Skin epidermis (tissue), 12 donors: Measurements from ENCODE around the gene B3GNT7.
A peak's percentile ranks its signal among the peaks of the same experiment; 100 is the strongest.
"Not testable (repeated sequence)": the region's sequence is repeated elsewhere in the genome, so short reads cannot be mapped to it uniquely, and the experiment has no call there.

Experiments used
- H3K27ac ChIP-seq, 21 experiments: fragments of 200-600 bp; sonication (generic) in 11 of 21; one replicate each; pipeline ENCODE4 v1.5.0; 2020; ENCODE audit warnings: mild to moderate bottlenecking in 3 of 21, inconsistent platforms in 2 of 21, moderate library complexity in 2 of 21
- H3K4me3 ChIP-seq, 7 experiments: fragments of 200-600 bp; sonication (generic) in 2 of 7; one replicate each; pipeline ENCODE4 v1.5.0; 2020; ENCODE audit warnings: inconsistent platforms in 2 of 7, mild to moderate bottlenecking in 2 of 7, moderate library complexity in 1 of 7

Gene B3GNT7

GRCh38 chr2:231418820-231419640, 23.5 kb downstream of the B3GNT7 start:
- Histone ChIP-seq H3K4me3 (no peak overlapping the region), H3K27ac (no peak overlapping the region)

- no peak overlapping the region for H3K4me3 ChIP-seq
These were observed 25.6 kb downstream of the B3GNT7 start for GRCh38 chr2:231421051-231421580.

GRCh38 chr2:231422056-231422455, 26.5 kb downstream of the B3GNT7 start:
- H3K4me3 ChIP-seq: no peak overlapping the region
- no peak overlapping the region for H3K27ac ChIP-seq

More at GRCh38 chr2:231421051-231421580, 25.6 kb downstream of the B3GNT7 start:
- H3K27ac ChIP-seq: no peak overlapping the region

- Histone ChIP-seq H3K27ac (no peak overlapping the region), H3K4me3 (no peak overlapping the region)
These were observed 27.7 kb downstream of the B3GNT7 start for GRCh38 chr2:231423176-231423575.

GRCh38 chr2:231425291-231425810, 29.8 kb downstream of the B3GNT7 start:
- Histone ChIP-seq H3K27ac (peak overlapping the region in 2 of 21 experiments; percentile 5 to 10), H3K4me3 (no peak overlapping the region)

GRCh38 chr2:231425811-231426703, 30.5 kb downstream of the B3GNT7 start:
- Histone ChIP-seq H3K27ac (peak overlapping the region in 2 of 21 experiments; percentile 10 to 74), H3K4me3 (no peak overlapping the region)

- H3K4me3 ChIP-seq: no peak overlapping the region
- H3K27ac ChIP-seq: peak overlapping the region in 2 of 21 experiments; percentile 42 to 74
These were observed 31.6 kb downstream of the B3GNT7 start for GRCh38 chr2:231427116-231427515.

- H3K27ac ChIP-seq: no peak overlapping the region
- no peak overlapping the region for H3K4me3 ChIP-seq
These were observed 33.6 kb downstream of the B3GNT7 start for GRCh38 chr2:231429152-231429551.

GRCh38 chr2:231429901-231430300, 34.4 kb downstream of the B3GNT7 start:
- Histone ChIP-seq H3K4me3 (no peak overlapping the region), H3K27ac (no peak overlapping the region)

GRCh38 chr2:231430437-231430836, 34.9 kb downstream of the B3GNT7 start:
- H3K4me3 ChIP-seq, H3K27ac ChIP-seq: not testable (repeated sequence)

GRCh38 chr2:231431606-231432005, 36.1 kb downstream of the B3GNT7 start:
- Histone ChIP-seq H3K4me3 (no peak overlapping the region), H3K27ac (no peak overlapping the region)

GRCh38 chr2:231433990-231434389, 38.5 kb downstream of the B3GNT7 start:
- no peak overlapping the region for H3K27ac ChIP-seq

GRCh38 chr2:231436957-231437356, 41.4 kb downstream of the B3GNT7 start:
- Histone ChIP-seq H3K27ac (no peak overlapping the region), H3K4me3 (no peak overlapping the region)

More at GRCh38 chr2:231433990-231434389, 38.5 kb downstream of the B3GNT7 start:
- H3K4me3 ChIP-seq: no peak overlapping the region

- Histone ChIP-seq H3K4me3 (no peak overlapping the region), H3K27ac (no peak overlapping the region)
These were observed 54.1 kb downstream of the B3GNT7 start for GRCh38 chr2:231449503-231450054.

GRCh38 chr2:231450548-231450989, 55.1 kb downstream of the B3GNT7 start:
- Histone ChIP-seq H3K4me3 (no peak overlapping the region), H3K27ac (no peak overlapping the region)
